ENCODE data around the gene SCUBE1.

The SCUBE1 gene

GRCh38 chr22:43173976-43174720, 169.0 kb downstream of the SCUBE1 start:
- DNase-seq (ENCODE audit: low spot score), result no peak

- no peak for DNase-seq (ENCODE audit: low spot score)
These were observed 169.6 kb downstream of the SCUBE1 start for GRCh38 chr22:43173566-43173965.

- no peak for DNase-seq (ENCODE audit: low spot score)
These were observed 171.0 kb downstream of the SCUBE1 start for GRCh38 chr22:43172191-43172590.

GRCh38 chr22:43171607-43172006, 171.6 kb downstream of the SCUBE1 start:
- DNase-seq (ENCODE audit: low spot score), result no peak

GRCh38 chr22:43171019-43171491, 172.1 kb downstream of the SCUBE1 start:
- DNase-seq (ENCODE audit: low spot score), result no peak

- DNase-seq (ENCODE audit: low spot score), result no peak
These were observed 173.1 kb downstream of the SCUBE1 start for GRCh38 chr22:43170131-43170480.

GRCh38 chr22:43169310-43170130, 173.7 kb downstream of the SCUBE1 start:
- no peak for DNase-seq (ENCODE audit: low spot score)

- no peak for DNase-seq (ENCODE audit: low spot score)
These were observed 174.5 kb downstream of the SCUBE1 start for GRCh38 chr22:43168471-43169309.

GRCh38 chr22:43167001-43167589, 176.1 kb downstream of the SCUBE1 start:
- no peak for DNase-seq (ENCODE audit: low spot score)

- DNase-seq (ENCODE audit: low spot score), result no peak
These were observed 176.8 kb downstream of the SCUBE1 start for GRCh38 chr22:43166132-43166930.

GRCh38 chr22:43164636-43165035, 178.5 kb downstream of the SCUBE1 start:
- no peak for DNase-seq (ENCODE audit: low spot score)

GRCh38 chr22:43163241-43163795, 179.9 kb downstream of the SCUBE1 start:
- no peak for DNase-seq (ENCODE audit: low spot score)

- no peak for DNase-seq (ENCODE audit: low spot score)
These were observed 180.6 kb downstream of the SCUBE1 start for GRCh38 chr22:43162412-43163150.

GRCh38 chr22:43160497-43161126, 182.6 kb downstream of the SCUBE1 start:
- DNase-seq (ENCODE audit: low spot score), result no peak

- no peak for DNase-seq (ENCODE audit: low spot score)
These were observed 183.5 kb downstream of the SCUBE1 start for GRCh38 chr22:43159484-43160178.

- DNase-seq (ENCODE audit: low spot score), result no peak
These were observed 184.2 kb downstream of the SCUBE1 start for GRCh38 chr22:43158778-43159483.

- DNase-seq (ENCODE audit: low spot score), result no peak
These were observed 185.2 kb downstream of the SCUBE1 start for GRCh38 chr22:43157874-43158546.

GRCh38 chr22:43156413-43156812, 186.8 kb downstream of the SCUBE1 start:
- no peak for DNase-seq (ENCODE audit: low spot score)

All from kidney capillary endothelial cell (primary cell).